Adipocyte (in vitro differentiated cells): Measurements from ENCODE around the gene PCGF1.
A peak's percentile ranks its signal among the peaks of the same experiment; 100 is the strongest.
"Not testable (repeated sequence)": the region's sequence is repeated elsewhere in the genome, so short reads cannot be mapped to it uniquely, and the experiment has no call there.

ENCODE experiments used
- DNase-seq: peaks from one replicate; pipeline ENCODE4 v3.0.0-alpha.2; 2015; ENCODE audit warnings: low read depth
- H3K27me3 ChIP-seq: replicated peaks from 2 replicates; pipeline ENCODE4 v1.7.0; 2013; ENCODE audit warnings: mild to moderate bottlenecking, low read length, moderate library complexity; ENCODE audit not compliant: control insufficient read depth, insufficient read depth
- H3K36me3 ChIP-seq: 2 replicates; pipeline ENCODE4 v1.7.0; 2013; ENCODE audit warnings: low read length, mild to moderate bottlenecking, moderate library complexity; ENCODE audit not compliant: control insufficient read depth, insufficient read depth, severe bottlenecking
- H3K4me1 ChIP-seq: 2 replicates; pipeline ENCODE4 v1.7.0; 2013; ENCODE audit warnings: mild to moderate bottlenecking, low read length, moderate library complexity; ENCODE audit not compliant: control insufficient read depth, insufficient read depth
- H3K4me3 ChIP-seq: 2 replicates; pipeline ENCODE4 v1.7.0; 2013; ENCODE audit warnings: mild to moderate bottlenecking, low read length, moderate library complexity
- H3K9ac ChIP-seq: 2 replicates; pipeline ENCODE4 v1.7.0; 2013; ENCODE audit warnings: mild to moderate bottlenecking, low read length, moderate library complexity
- H3K9me3 ChIP-seq: 2 replicates; pipeline ENCODE4 v1.7.0; 2013; ENCODE audit warnings: mild to moderate bottlenecking, low read length, moderate library complexity; ENCODE audit not compliant: control insufficient read depth

The PCGF1 gene

GRCh38 chr2:74472945-74473258, 34.6 kb downstream of the PCGF1 start:
- peaks cover 25% of the 10 kb centered on the region for H3K36me3 ChIP-seq
- no peaks in the 10 kb centered on the region for H3K27me3 ChIP-seq
- peak overlapping the region; percentile 94 for H3K4me3 ChIP-seq
- H3K4me1 ChIP-seq = peaks cover 13% of the 10 kb centered on the region
- H3K9ac ChIP-seq = peak overlapping the region; percentile 98
- DNase-seq = no peak
- no peaks in the 10 kb centered on the region for H3K9me3 ChIP-seq

GRCh38 chr2:74472086-74472944, 35.2 kb downstream of the PCGF1 start, which contains the start of gene MRPL53:
Gene MRPL53, minus strand, starts transcription at chr2:74472680. Its CDS starts 20 bp downstream, at chr2:74472660.
- H3K27me3 ChIP-seq = no peaks in the 10 kb centered on the region
- peak; percentile 96 for DNase-seq
- peaks cover 13% of the 10 kb centered on the region for H3K4me1 ChIP-seq
- peak within 1 kb of the TSS; percentile 98 for H3K9ac ChIP-seq
- H3K36me3 ChIP-seq = peaks cover 20% of the 10 kb centered on the region
- H3K9me3 ChIP-seq = no peaks in the 10 kb centered on the region
- H3K4me3 ChIP-seq = peak within 1 kb of the TSS; percentile 94

- Histone ChIP-seq H3K9ac (peak overlapping the region; percentile 98), H3K4me1 (peaks cover 13% of the 10 kb centered on the region), H3K9me3 (no peaks in the 10 kb centered on the region), H3K4me3 (peak overlapping the region; percentile 94), H3K36me3 (peaks cover 18% of the 10 kb centered on the region), H3K27me3 (no peaks in the 10 kb centered on the region)
- peak; percentile 22 for DNase-seq
Observed at GRCh38 chr2:74471332-74472065, 36.0 kb downstream of the PCGF1 start.

GRCh38 chr2:74470742-74471141, 36.8 kb downstream of the PCGF1 start:
- peaks cover 16% of the 10 kb centered on the region for H3K36me3 ChIP-seq
- peaks cover 17% of the 10 kb centered on the region for H3K4me1 ChIP-seq
- H3K9me3 ChIP-seq, DNase-seq, H3K9ac ChIP-seq, H3K4me3 ChIP-seq, H3K27me3 ChIP-seq: not testable (repeated sequence)

- Histone ChIP-seq H3K9ac (peak overlapping the region; percentile 94), H3K4me1 (peaks cover 9% of the 10 kb centered on the region), H3K27me3 (no peaks in the 10 kb centered on the region), H3K36me3 (peaks cover 18% of the 10 kb centered on the region), H3K4me3 (peak overlapping the region; percentile 84), H3K9me3 (no peaks in the 10 kb centered on the region)
- no peak for DNase-seq
Observed at GRCh38 chr2:74464406-74464805, 43.1 kb downstream of the PCGF1 start.

- no peaks in the 10 kb centered on the region for H3K27me3 ChIP-seq
- no peak for DNase-seq
- H3K9ac ChIP-seq = no peak overlapping the region
- no peak overlapping the region for H3K4me3 ChIP-seq
- H3K36me3 ChIP-seq = peaks cover 18% of the 10 kb centered on the region
- H3K9me3 ChIP-seq = no peaks in the 10 kb centered on the region
- H3K4me1 ChIP-seq = peaks cover 12% of the 10 kb centered on the region
Observed at GRCh38 chr2:74462786-74463105, 44.7 kb downstream of the PCGF1 start.

- no peaks in the 10 kb centered on the region for H3K9me3 ChIP-seq
- H3K4me3 ChIP-seq = no peak overlapping the region
- H3K4me1 ChIP-seq = peaks cover 12% of the 10 kb centered on the region
- no peaks in the 10 kb centered on the region for H3K27me3 ChIP-seq
- no peak overlapping the region for H3K9ac ChIP-seq
- DNase-seq = no peak
- H3K36me3 ChIP-seq = peaks cover 18% of the 10 kb centered on the region
Observed at GRCh38 chr2:74462054-74462785, 45.3 kb downstream of the PCGF1 start.

GRCh38 chr2:74461187-74462053, 46.1 kb downstream of the PCGF1 start:
- DNase-seq = no peak
- Histone ChIP-seq H3K9ac (no peak overlapping the region), H3K27me3 (no peaks in the 10 kb centered on the region), H3K9me3 (no peaks in the 10 kb centered on the region), H3K4me3 (no peak overlapping the region), H3K4me1 (peaks cover 18% of the 10 kb centered on the region), H3K36me3 (peaks cover 18% of the 10 kb centered on the region)

GRCh38 chr2:74460187-74460586, 47.3 kb downstream of the PCGF1 start:
- not testable (repeated sequence) for H3K27me3 ChIP-seq, H3K9me3 ChIP-seq, H3K9ac ChIP-seq, DNase-seq, H3K4me3 ChIP-seq
- Histone ChIP-seq H3K36me3 (peaks cover 18% of the 10 kb centered on the region), H3K4me1 (peaks cover 24% of the 10 kb centered on the region)

- H3K4me3 ChIP-seq = peak overlapping the region; percentile 99
- not testable (repeated sequence) for H3K9me3 ChIP-seq, DNase-seq, H3K27me3 ChIP-seq
- peak overlapping the region; percentile 19 for H3K9ac ChIP-seq
- H3K36me3 ChIP-seq = peaks cover 18% of the 10 kb centered on the region
- peaks cover 24% of the 10 kb centered on the region for H3K4me1 ChIP-seq
Observed at GRCh38 chr2:74459503-74460118, 47.9 kb downstream of the PCGF1 start.
